HL-60/S4 treated with phorbol 12-myristate 13-acetate at 8.2 ng/mL for 4 days and 3 days (cell line): ENCODE data around the gene MRPL54.
"Not testable (repeated sequence)": the region's sequence is repeated elsewhere in the genome, so short reads cannot be mapped to it uniquely, and the experiment has no call there.

Experiments used
- in situ Hi-C: fragments of 300-500 bp; cut with MboI; formaldehyde crosslinking; loops from 2 replicates; pipeline ENCODE4 v1.15.0; 2022; ENCODE audit warnings: low sequenced_read_pairs

The MRPL54 gene

GRCh38 chr19:3738477-3739220, 23.8 kb upstream of the MRPL54 start:
- in situ Hi-C loops, result no loop called here

- in situ Hi-C loops, result no loop called here
Observed at GRCh38 chr19:3740431-3740830, 22.1 kb upstream of the MRPL54 start.

- in situ Hi-C loops, result no loop called here
Observed at GRCh38 chr19:3743486-3743885, 19.0 kb upstream of the MRPL54 start.

GRCh38 chr19:3745363-3746045, 17.0 kb upstream of the MRPL54 start:
- in situ Hi-C loops, result no loop called here

- in situ Hi-C loops, result no loop called here
Observed at GRCh38 chr19:3746371-3747056, 16.0 kb upstream of the MRPL54 start.

- in situ Hi-C loops, result no loop called here
Observed at GRCh38 chr19:3748965-3749364, 13.5 kb upstream of the MRPL54 start.

- in situ Hi-C loops, result no loop called here
Observed at GRCh38 chr19:3750211-3750610, 12.3 kb upstream of the MRPL54 start.

- in situ Hi-C loops, result no loop called here
Observed at GRCh38 chr19:3751236-3751635, 11.2 kb upstream of the MRPL54 start.

GRCh38 chr19:3752492-3752891, 10.0 kb upstream of the MRPL54 start:
- in situ Hi-C loops, result no loop called here

- in situ Hi-C loops, result no loop called here
Observed at GRCh38 chr19:3753631-3754410, 8.7 kb upstream of the MRPL54 start.

GRCh38 chr19:3757705-3758104, 4.8 kb upstream of the MRPL54 start:
- in situ Hi-C loops, result not testable (repeated sequence)

- in situ Hi-C loops, result not testable (repeated sequence)
Observed at GRCh38 chr19:3758297-3758696, 4.2 kb upstream of the MRPL54 start.

GRCh38 chr19:3759482-3760254, 2.8 kb upstream of the MRPL54 start:
- in situ Hi-C loops, result no loop called here

GRCh38 chr19:3760871-3761361, 1.6 kb upstream of the MRPL54 start:
- in situ Hi-C loops, result no loop called here

- in situ Hi-C loops, result no loop called here
Observed at GRCh38 chr19:3761382-3762129, 926 bp upstream of the MRPL54 start, which contains the start of gene APBA3. Gene APBA3, minus strand, starts transcription at chr19:3761692. Its CDS starts 1,428 bp downstream, at chr19:3760264.

GRCh38 chr19:3762130-3762473, 380 bp upstream of the MRPL54 start:
- in situ Hi-C loops, result no loop called here

- in situ Hi-C loops, result no loop called here
Observed at GRCh38 chr19:3765121-3765520, 2.6 kb downstream of the MRPL54 start.

GRCh38 chr19:3765757-3766156, 3.3 kb downstream of the MRPL54 start:
- in situ Hi-C loops, result not testable (repeated sequence)

GRCh38 chr19:3766520-3766919, 4.0 kb downstream of the MRPL54 start:
- in situ Hi-C loops, result no loop called here
